Suppressor macrophage treated with lipopolysaccharide for 4 hours (primary cell): ENCODE results near the gene STAT4.

ENCODE experiments used
- DNase-seq: peaks from one replicate; pipeline ENCODE4 v3.0.0-alpha.2; 2020

The STAT4 gene

DNA sequence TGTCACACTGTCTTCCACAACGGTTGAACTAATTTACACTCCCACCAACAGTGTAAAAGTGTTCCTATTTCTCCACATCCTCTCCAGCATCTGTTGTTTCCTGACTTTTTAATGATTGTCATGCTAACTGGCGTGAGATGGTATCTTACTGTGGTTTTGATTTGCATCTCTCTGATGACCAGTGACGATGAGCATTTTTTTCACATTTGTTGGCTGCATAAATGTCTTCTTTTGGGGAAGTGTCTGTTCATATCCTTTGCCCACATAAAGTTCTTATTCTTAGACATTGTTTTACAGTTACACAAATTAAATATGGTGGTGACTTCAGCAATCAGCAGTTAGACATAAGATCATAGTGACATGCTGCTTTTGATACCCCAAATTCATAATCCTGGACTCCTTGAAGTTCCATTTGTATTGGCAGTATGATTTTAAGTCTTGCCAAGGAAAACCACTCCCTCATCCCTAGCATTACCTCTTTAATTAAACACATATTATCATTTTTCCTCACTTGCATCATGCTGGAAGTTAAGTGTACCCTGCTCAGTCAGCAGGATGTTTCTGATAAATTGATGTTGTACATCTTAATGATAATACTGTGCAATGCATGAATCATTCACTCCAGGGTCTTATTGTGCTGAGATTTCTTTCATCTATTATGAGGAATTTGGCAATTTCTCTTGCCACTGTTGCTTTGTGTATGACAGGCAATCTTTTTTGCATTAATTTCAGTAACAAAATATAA lies 69.2 kb downstream of the STAT4 start:
- no peak for DNase-seq

DNA sequence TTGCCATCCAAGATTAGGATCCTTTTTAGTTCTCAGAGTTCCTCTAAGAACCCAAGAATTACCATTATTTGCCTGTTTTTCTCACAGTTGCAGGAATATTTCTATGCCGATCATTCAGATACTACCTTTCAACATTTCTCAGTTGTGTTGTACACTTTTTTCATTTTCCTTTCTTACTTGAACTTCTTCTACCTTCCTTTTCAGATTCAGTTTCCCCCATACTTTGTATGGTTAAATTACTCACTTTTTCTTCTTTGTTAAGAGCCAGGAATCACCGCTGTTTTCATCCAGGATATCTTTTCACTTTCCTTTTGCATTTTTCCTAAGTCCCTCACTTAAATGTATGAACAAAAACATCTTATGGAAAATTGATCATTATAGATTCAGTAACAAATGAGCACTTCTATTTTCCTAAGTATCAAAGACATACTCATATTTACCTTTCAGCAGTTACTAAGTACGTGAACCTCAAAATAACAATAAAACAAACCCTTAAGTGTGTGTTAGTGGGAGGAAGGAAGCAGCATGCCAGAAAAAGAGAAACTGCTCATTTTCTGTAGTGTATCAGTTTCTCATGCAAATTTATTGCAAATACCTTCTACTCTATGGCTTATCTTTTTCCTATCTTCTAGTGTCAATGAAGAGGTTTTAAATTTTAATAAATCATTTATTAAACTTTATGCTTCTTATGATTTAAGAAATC lies 72.5 kb downstream of the STAT4 start:
- DNase-seq = peak; percentile 8

DNA sequence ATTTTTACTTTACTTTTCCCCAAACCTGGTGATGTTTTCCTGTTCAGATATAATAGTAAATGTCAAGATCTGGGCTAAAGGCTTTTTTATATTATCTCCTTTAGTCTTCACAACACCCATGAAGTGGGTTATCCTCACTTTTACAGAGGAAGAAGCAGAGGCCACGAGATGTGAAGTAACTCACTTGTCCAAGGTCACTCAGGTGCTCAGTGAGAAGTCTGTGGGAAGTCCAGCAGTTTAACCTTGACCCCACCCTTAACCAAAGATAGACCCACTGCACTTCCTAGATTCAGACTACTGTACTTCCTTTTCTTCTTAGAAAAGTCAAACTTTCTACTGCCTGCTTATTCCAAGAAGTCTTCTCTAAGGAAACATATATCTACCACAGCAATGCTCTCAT lies 80.5 kb downstream of the STAT4 start:
- DNase-seq = no peak

DNA sequence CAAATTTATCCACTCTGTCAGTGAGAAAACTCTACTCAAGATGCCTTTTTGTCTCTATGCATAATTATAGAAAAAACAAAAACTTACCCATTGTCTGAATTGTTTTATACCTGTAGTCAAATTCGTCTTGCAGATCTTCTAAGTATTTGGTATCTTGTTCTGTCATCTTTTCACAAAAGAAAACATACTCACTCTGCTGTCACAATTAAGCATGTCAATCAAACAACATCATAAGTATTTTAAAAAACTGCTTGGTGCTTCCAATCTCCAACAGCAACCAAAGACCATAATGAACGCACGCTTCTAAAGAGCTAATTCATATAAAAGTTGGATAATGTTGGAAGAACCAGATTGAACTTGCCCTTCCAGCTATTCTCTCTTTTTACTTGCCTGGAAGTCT lies 81.2 kb downstream of the STAT4 start:
- no peak for DNase-seq

DNA sequence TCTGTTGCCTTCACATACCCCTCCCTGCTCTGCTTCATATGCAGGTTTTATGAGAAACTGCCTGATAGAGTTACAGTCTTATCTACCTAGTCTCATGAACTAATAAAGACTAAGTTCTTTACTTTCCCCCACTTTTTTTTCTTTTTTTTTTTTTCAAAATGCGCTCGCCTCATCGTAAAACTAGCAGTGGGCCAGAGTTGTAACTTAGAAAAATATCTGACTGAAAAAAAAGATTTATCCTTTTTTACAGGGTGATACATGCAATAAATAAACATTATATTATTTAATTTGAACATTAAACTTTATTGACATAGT lies 83.9 kb downstream of the STAT4 start:
- no peak for DNase-seq

DNA sequence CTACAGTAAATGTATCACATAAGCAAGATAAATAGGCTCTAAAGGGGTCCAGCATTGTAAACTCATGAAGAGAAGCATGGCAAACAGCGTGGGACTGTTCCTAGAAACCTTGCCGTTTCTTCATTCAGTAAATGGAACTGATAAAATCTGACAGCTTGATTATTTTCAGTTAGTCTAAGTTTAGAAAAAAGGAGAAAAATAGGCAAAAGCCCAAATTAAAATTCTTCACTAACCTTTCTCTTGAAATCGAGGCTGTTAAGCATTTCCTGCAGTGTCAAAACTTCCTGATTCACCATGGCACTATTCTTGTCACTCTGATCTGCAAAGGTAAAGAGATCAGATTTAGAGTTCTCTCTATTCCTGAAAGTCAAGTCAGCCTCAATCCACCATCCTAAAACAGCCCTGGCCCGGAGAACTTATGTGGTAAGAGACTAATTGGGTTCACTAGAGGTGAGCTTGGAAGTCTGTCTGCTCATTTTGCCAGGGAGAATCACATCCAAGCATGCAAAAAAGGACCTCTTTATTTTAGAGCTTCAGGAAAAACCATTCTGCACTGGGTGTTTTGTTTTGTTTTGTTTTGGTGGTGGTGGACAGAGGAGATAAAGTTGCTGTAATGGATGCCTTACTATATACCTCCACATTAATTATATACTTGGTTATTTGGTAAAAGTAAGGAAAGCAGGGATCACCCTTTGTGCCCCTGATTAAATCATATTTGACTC lies 84.4 kb downstream of the STAT4 start:
- DNase-seq = no peak

DNA sequence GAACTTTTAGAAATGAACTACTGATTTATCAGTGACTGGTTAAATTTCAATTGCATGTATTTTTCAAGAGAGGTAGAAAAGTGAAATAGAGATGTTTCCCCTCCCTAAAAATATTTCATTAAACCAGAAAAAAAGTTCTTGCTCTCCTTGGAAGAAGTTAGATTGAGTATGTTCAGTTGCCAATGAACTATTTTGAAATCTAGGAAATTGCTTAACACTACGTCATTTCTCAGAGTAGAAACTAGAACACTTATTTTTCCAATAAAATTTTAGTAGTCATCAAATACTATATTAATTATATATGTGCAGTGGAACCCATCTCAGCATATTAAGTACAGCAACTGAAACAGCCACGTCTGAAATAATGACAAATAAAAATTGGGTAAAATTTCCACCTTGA lies 85.0 kb downstream of the STAT4 start:
- DNase-seq = peak; percentile 57

DNA sequence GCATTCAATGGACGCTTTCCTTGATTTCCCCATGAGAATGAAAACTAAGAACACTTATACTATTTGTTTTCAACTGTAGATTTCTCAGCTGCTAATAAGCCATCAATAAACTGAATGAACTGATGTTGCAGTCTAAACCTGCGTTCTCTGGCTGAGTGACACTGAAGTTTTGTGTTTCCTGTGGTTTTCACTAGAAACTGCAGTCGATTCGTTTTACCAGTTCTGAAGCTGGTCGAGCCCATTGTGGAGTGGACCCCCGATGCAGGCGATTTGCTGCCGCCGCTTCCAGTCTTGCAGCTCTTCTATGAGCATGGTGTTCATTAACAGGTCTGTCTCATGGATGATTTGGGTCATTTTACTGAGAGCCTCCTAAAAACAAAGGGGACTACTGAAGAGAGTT lies 86.2 kb downstream of the STAT4 start:
- no peak for DNase-seq

DNA sequence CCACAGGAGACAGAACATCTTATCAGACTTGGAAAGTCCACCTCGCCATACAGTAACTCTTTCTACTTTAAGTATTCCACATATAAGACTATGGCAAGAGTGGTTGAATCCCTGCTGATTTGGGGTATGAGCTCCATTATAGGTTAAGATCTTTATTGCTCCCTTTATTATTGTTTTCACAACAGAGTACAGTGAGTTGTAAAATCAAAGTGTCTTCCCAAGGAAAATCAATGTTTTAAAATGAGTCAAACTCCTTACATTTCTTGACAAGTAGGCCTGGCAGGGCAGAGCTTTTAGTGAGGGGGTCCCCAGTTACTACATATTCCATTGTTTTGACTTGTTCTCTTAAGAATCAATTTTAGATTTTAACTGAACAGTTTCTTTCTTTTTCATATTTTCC lies 87.2 kb downstream of the STAT4 start:
- no peak for DNase-seq

DNA sequence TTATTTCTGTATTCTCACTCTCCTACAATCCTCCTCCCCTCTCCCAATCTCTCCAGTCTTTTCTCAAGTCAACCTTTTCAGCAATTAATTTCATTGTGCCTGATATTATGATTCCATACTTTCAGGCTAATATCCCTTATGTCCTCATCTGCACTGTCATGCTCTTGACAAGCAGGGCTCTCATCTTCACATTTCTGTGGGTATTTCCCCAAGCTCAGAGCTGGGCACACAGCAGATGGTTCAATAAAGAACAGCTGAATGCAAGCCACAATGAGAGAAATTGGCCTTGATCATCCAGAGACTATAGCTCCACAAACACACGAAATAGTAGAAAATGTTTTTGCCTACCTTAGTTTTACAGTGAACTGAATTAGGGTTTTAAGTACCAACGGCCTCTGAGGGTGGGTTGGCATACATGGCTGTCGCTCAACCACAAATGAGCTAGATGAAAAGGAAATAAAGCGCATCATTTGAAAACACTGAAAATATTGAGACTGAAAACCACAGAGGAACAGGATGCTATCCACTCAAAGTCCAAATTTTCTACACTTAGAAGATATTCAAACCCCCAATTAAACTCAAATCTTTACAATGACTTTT lies 89.3 kb downstream of the STAT4 start:
- DNase-seq = no peak

DNA sequence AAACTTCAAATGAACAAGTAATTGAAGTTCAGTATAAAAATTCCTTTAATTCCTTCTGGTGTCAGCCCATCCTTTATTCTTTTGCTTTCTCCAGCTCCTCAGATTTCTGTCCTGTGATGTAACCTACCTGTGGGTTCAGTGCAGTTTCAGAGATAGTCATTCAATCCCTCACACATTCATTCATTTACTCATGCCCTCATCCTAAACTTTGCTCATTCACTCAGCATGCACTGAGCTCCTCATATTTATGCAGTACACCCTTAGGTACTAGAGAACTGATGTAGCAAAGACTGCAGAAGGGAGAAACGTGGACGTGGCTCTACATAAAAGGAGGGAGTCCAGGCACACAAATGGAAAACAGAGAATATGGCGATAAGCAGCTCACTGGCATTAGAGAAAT lies 91.5 kb downstream of the STAT4 start:
- DNase-seq = no peak

DNA sequence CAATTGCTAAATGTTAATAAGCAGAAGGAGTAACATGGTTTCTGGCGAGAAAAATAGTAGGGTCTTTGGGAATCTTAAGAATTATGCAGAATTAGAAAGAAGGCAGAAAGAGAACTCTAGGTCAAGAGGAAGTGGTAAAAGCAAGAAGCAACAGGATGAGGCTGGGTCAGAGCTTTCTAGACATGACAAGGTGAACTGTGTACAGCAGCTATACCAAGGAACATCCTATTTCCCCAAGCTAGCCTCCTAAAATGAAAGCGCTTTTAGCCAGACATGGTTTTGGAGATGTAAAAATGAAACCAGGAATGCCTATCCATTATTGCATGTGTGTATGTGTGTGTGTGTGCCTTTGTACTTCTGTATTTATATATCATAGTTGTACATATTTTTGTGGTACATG lies 94.6 kb downstream of the STAT4 start:
- DNase-seq = peak; percentile 47

DNA sequence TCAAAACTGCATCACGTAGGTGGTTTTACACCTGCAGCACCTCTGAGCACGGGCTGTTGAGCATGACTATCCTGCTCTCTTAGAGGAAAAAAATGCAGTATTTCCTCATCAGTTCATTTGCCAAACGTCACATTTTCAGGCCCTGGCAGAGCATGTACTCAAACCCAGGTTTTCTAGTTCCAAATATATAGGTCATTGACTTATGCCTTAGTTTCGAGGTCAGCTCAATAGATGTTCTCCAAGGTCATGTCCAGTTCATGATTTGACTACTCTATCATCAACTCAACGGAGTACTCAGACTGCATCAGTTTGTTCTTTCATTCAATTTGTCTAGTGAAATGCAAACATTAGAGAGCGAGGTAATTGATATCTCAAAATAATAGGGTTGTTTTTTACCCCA lies 97.5 kb downstream of the STAT4 start:
- DNase-seq = no peak

DNA sequence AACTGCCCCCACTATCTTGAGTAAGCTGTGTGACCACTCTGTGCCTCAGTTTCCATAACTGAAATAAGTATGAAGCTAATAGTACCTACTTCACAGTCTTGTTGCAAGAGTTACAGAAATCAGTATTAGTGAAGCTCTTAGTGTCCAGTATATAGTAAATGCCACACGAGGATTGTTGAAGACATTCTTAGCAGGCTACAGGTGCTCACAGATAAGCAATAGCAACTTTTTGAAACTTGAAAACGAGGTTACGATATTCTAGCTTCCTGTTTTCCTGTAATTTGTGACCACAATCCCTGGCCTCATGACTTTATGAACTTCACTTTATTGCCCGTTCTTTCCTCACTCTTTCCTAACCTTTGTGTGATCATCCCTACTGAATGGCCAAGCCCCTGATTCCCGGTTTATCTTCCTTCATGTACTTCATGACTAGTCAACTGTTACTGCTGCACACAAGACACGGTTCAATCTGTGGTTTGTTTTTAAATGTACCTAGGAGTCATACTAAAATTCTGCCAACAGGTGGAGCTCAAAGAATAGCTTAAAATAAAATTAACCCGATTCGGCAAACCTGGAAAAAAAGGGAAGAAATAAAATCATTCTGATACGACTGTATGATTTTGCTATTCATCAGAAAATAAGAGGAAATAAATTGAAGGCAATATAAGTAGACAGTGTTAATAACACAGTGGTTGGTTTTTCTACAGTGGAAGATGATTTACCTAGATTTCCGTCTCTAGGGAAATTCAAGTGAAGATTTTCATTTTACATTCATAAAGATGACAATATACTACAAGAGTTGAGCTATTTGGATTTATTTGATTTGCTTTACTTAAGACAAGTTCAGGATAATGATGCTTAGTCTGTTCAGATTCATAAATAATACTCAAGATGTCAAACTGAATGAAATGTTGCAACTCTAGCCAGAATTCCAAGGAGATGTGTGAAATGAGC lies 98.7 kb downstream of the STAT4 start:
- DNase-seq = peak; percentile 76

DNA sequence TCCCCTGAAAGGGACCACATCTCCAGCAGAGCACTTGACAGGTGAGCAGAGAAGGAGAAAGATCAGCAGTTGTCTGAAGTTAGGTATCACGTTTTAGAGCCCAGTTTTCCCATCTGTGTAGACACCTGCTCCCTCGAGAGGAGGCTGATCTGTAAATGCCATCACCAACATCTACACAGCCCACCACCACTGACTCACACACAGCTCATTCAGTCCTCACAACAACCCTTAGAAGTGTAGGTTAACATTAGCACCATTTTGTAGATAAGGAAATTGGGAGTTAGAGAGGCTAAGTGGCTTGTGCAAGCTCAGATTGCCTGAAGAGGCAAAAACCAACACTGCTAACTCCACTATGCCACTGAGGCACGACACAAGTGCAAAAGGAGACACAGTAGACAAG lies 99.6 kb downstream of the STAT4 start:
- no peak for DNase-seq

DNA sequence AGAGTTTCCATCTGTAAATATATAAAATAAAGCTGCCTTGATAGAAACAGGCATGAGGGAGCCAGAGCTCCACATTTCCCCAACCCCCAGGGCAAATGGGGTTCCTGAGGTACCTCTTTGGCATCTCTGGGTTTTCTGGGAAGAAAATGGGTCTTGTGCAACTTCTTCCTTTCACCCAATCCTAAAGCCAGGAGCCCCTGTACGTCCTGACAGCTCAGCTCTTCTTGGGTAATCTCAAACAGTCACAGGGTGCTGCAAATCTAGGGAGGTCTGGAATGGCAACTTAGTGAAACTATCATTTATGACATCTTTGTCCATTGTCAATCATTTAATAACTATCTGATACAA lies 100.2 kb downstream of the STAT4 start:
- DNase-seq = no peak

DNA sequence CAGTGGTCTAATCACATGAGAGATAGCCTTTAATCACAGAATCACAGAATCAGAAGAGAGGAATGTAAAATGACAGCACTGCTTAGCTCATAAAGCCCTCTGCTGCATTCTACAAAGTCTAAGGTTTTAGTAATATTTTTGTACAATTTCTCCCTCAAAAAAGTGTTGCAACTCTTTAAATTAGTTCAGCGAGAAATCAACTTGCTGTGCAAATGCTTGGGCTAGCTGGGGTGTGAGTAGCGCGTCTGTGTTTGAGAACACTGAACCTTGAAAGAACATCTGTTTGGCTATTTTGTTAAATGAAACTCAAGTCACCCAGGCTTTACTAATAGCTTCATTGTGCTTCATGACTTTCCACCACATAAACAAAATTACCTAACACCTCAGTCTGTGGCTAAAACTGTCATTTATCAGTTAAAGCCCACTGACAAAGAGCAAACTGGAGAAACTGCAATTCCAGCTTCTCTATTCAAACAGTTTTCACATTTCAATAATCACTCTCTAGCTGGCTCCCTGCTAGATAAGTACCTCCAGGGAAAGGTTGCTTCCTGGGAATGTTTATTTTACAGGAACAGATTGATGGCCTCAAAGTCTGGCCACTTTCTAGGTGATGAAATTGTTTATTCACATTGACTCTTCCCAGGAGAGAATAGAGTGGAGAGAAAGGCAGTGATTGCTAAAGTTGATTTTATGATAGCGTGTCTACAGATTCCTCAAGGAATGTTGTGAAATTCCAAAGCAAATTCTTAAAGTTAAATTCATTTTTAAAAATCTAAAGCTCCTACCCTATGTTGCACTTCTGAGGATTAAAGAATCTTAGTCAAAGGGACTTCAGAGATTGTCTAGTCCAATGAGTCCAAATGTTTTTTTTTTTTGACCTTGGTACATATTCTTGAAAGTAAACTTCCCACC lies 100.8 kb downstream of the STAT4 start:
- no peak for DNase-seq

DNA sequence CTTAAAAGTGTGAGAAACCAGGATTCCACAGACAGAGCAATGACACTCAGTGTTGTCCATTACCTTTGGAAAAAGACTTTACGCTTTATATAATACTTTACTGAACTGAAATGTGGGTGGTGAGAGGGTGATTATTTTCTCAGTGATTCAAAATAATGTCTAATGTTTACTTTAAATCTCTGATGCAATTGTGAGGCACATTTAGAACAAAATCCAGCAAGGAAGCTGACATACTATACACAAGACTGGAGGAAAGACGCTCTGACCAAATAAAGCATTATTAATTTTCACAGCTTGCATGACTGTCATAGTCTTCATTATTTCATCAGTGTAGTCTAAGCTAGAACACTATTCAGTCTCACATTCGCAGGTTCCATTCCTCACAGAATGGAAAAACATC lies 102.7 kb downstream of the STAT4 start:
- DNase-seq = no peak

DNA sequence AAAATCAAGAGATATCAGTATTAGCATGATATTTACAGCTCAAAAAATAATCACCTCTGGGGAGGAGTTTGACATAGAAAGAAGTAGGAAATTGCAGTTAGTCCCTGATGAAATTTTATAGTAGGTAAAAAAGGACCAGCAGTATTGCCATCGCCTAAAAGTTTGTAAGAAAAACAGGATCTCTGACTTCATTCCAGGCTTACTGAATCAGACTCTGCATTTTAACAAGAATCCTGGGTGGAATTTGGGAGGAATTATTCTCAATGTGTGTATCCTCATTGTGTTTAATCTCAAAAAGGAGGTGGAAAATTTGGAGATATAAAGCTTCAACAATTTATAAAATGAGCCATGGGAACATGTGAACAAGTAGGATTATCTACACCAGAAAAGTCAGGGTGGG lies 105.7 kb downstream of the STAT4 start:
- DNase-seq = no peak

DNA sequence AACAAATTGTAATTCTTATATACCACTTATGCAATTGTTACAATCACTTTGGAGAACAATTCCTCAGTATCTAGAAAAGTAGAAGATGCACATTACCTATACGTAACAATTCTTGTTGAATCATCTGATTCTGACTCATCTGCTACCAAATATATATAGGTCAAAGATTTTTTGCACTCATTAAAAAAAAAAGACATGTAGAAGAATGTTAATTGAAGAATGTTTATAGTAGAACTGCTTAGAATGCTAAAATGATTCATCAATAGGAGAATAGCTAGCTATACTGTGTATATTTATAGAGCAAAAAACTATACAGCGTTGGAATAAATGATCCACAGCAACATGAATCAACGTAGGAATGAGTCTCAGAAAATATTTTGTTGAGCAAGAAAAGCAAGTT lies 107.4 kb downstream of the STAT4 start:
- DNase-seq = no peak

DNA sequence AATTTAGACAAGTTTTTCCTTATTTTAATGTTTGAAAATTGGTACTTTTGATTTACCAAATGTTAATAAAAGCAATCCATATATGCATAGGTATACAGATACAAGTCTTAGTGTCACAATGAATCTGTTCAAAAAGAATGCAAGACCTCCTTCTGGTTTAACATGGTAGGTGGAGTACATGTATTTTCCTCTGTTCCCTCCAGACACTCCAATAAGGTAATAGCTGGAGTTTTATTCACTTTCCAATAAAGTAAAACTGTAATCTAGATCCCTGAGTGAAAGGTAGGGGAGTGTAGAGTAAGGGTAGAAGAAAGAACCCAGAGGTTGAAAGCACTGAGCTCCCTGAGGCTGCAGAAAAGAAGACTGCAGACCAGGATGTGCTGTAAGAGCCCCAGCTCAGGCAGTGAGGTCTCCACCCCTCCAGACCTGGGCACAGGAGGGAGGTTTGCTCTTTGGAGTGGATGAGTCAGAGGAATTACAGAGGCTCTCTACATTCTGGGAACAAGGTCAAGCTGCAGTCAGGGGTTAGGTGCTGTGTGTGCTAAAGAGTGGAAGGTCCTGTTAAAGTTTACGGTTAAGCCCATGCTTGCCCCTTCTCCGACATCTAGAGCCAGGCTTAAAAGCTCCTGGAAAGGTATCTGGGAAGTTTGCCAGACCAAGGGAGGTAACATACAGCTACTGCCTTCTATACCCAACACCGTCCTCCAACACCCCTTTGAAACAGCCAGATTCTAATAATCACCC lies 109.2 kb downstream of the STAT4 start:
- no peak for DNase-seq
